ENCODE measurements around the gene HTRA1. TPM values are rescaled to one million over a fixed set of nuclear protein-coding genes. Genes with fewer than 3 reads are reported as not detected.

The HTRA1 gene
- total and polyA plus RNA-seq, 2 donors (not counting 1 experiment from before 2014, with no cell fraction given): 109 to 216 TPM

- Histone ChIP-seq H3K4me2 (ENCODE audit: extremely low read depth, insufficient read depth, low read length) (no peak overlapping the region), H2AFZ (ENCODE audit: low read length) (no peak overlapping the region), H3K4me1 (ENCODE audit: control insufficient read depth, extremely low read depth, insufficient read depth, low read length) (peaks cover 5% of the 10 kb centered on the region), H3K9me3 (ENCODE audit: control insufficient read depth, insufficient read depth, low read depth, low read length) (no peaks in the 10 kb centered on the region), H3K36me3 (ENCODE audit: control insufficient read depth, insufficient read depth, low read length) (peaks cover 2% of the 10 kb centered on the region), H3K9ac (ENCODE audit: insufficient read depth, low read length) (no peak overlapping the region), H3K27me3 (ENCODE audit: control insufficient read depth, insufficient read depth, low read length) (no peaks in the 10 kb centered on the region), H4K20me1 (ENCODE audit: control insufficient read depth, extremely low read depth, insufficient read depth, low read length) (no peaks in the 10 kb centered on the region), H3K79me2 (ENCODE audit: control insufficient read depth, insufficient read depth, low read length) (no peaks in the 10 kb centered on the region), H3K4me3 (replicated peaks in 1 of 4; ENCODE audit: control extremely low read depth in 1 of 4, insufficient read depth in 1 of 4, low read depth in 3 of 4, low read length in 4 of 4) (no peak overlapping the region), H3K27ac (ENCODE audit: insufficient read depth, low read length) (no peak overlapping the region)
- no peak for TF ChIP-seq EZH2 (IDR thresholded peaks at IDR 0.05; ENCODE audit: low read length, missing control alignments)
- TF ChIP-seq, protein P1, sequence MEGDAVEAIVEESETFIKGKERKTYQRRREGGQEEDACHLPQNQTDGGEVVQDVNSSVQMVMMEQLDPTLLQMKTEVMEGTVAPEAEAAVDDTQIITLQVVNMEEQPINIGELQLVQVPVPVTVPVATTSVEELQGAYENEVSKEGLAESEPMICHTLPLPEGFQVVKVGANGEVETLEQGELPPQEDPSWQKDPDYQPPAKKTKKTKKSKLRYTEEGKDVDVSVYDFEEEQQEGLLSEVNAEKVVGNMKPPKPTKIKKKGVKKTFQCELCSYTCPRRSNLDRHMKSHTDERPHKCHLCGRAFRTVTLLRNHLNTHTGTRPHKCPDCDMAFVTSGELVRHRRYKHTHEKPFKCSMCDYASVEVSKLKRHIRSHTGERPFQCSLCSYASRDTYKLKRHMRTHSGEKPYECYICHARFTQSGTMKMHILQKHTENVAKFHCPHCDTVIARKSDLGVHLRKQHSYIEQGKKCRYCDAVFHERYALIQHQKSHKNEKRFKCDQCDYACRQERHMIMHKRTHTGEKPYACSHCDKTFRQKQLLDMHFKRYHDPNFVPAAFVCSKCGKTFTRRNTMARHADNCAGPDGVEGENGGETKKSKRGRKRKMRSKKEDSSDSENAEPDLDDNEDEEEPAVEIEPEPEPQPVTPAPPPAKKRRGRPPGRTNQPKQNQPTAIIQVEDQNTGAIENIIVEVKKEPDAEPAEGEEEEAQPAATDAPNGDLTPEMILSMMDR (conservative IDR thresholded peaks at IDR 0.05 in 1 of 2, IDR thresholded peaks at IDR 0.05 in 1 of 2; ENCODE audit: low read depth in 1 of 2, low read length in 2 of 2): no peak
- no peak for DNase-seq (ENCODE audit: low read depth in 2 of 2)
Observed at GRCh38 chr10:122516734-122517133, 55.4 kb downstream of the HTRA1 start.

- Histone ChIP-seq H3K36me3 (ENCODE audit: control insufficient read depth, insufficient read depth, low read length) (no peaks in the 10 kb centered on the region), H3K4me3 (replicated peaks in 1 of 4; ENCODE audit: control extremely low read depth in 1 of 4, insufficient read depth in 1 of 4, low read depth in 3 of 4, low read length in 4 of 4) (no peak overlapping the region), H3K9me3 (ENCODE audit: control insufficient read depth, insufficient read depth, low read depth, low read length) (no peaks in the 10 kb centered on the region), H3K4me1 (ENCODE audit: control insufficient read depth, extremely low read depth, insufficient read depth, low read length) (peaks cover 5% of the 10 kb centered on the region), H3K27ac (ENCODE audit: insufficient read depth, low read length) (no peak overlapping the region), H3K4me2 (ENCODE audit: extremely low read depth, insufficient read depth, low read length) (no peak overlapping the region), H3K27me3 (ENCODE audit: control insufficient read depth, insufficient read depth, low read length) (no peaks in the 10 kb centered on the region), H3K79me2 (ENCODE audit: control insufficient read depth, insufficient read depth, low read length) (no peaks in the 10 kb centered on the region), H2AFZ (ENCODE audit: low read length) (no peak overlapping the region), H3K9ac (ENCODE audit: insufficient read depth, low read length) (no peak overlapping the region), H4K20me1 (ENCODE audit: control insufficient read depth, extremely low read depth, insufficient read depth, low read length) (no peaks in the 10 kb centered on the region)
- no peak for DNase-seq (ENCODE audit: low read depth in 2 of 2)
- no peak for TF ChIP-seq EZH2 (IDR thresholded peaks at IDR 0.05; ENCODE audit: low read length, missing control alignments)
- TF ChIP-seq, protein P1 (conservative IDR thresholded peaks at IDR 0.05 in 1 of 2, IDR thresholded peaks at IDR 0.05 in 1 of 2; ENCODE audit: low read depth in 1 of 2, low read length in 2 of 2): no peak
Observed at GRCh38 chr10:122519144-122519543, 57.8 kb downstream of the HTRA1 start.

- Histone ChIP-seq H3K9ac (ENCODE audit: insufficient read depth, low read length) (no peak overlapping the region), H3K9me3 (ENCODE audit: control insufficient read depth, insufficient read depth, low read depth, low read length) (no peaks in the 10 kb centered on the region), H3K36me3 (ENCODE audit: control insufficient read depth, insufficient read depth, low read length) (no peaks in the 10 kb centered on the region), H3K79me2 (ENCODE audit: control insufficient read depth, insufficient read depth, low read length) (no peaks in the 10 kb centered on the region), H3K27ac (ENCODE audit: insufficient read depth, low read length) (no peak overlapping the region), H3K27me3 (ENCODE audit: control insufficient read depth, insufficient read depth, low read length) (no peaks in the 10 kb centered on the region), H3K4me3 (replicated peaks in 1 of 4; ENCODE audit: control extremely low read depth in 1 of 4, insufficient read depth in 1 of 4, low read depth in 3 of 4, low read length in 4 of 4) (no peak overlapping the region), H3K4me1 (ENCODE audit: control insufficient read depth, extremely low read depth, insufficient read depth, low read length) (peaks cover 2% of the 10 kb centered on the region), H4K20me1 (ENCODE audit: control insufficient read depth, extremely low read depth, insufficient read depth, low read length) (no peaks in the 10 kb centered on the region), H2AFZ (ENCODE audit: low read length) (no peak overlapping the region), H3K4me2 (ENCODE audit: extremely low read depth, insufficient read depth, low read length) (no peak overlapping the region)
- no peak for DNase-seq (ENCODE audit: low read depth in 2 of 2)
- TF ChIP-seq, protein P1 (conservative IDR thresholded peaks at IDR 0.05 in 1 of 2, IDR thresholded peaks at IDR 0.05 in 1 of 2; ENCODE audit: low read depth in 1 of 2, low read length in 2 of 2): no peak
- no peak for TF ChIP-seq EZH2 (IDR thresholded peaks at IDR 0.05; ENCODE audit: low read length, missing control alignments)
Observed at GRCh38 chr10:122519873-122520272, 58.5 kb downstream of the HTRA1 start.
